Loucy (cell line): Measurements from ENCODE around the gene FHL1.

Experiments used
- H2AFZ ChIP-seq: fragments of 200-600 bp; sonication (generic); 2 replicates; pipeline ENCODE4 v1.6.0; 2016; ENCODE audit warnings: antibody characterized with exemption, mild to moderate bottlenecking, low read length, moderate library complexity
- H3F3A ChIP-seq: fragments of 200-600 bp; 2 replicates; pipeline ENCODE4 v1.6.0; 2016; ENCODE audit warnings: antibody characterized with exemption, low read depth, mild to moderate bottlenecking
- H3K27me3 ChIP-seq: fragments of 200-600 bp; sonication (generic); 2 replicates; pipeline ENCODE4 v1.6.1; 2014; ENCODE audit warnings: low read length, mild to moderate bottlenecking; ENCODE audit not compliant: insufficient read depth, poor library complexity, severe bottlenecking
- H3K36me3 ChIP-seq: fragments of 200-600 bp; sonication (generic); 2 replicates; pipeline ENCODE4 v1.6.1; 2016; ENCODE audit warnings: low read length; ENCODE audit not compliant: insufficient read depth
- H3K4me1 ChIP-seq: fragments of 200-600 bp; sonication (generic); 2 replicates; pipeline ENCODE4 v1.5.1; 2014; ENCODE audit warnings: low read length, mild to moderate bottlenecking; ENCODE audit not compliant: insufficient read depth, poor library complexity, severe bottlenecking
- H3K4me2 ChIP-seq: fragments of 200-600 bp; sonication (generic); 2 replicates; pipeline ENCODE4 v1.6.0; 2014; ENCODE audit warnings: antibody characterized with exemption, low read length, low read depth, mild to moderate bottlenecking; ENCODE audit not compliant: poor library complexity, severe bottlenecking
- H3K4me3 ChIP-seq: fragments of 200-600 bp; sonication (generic); 2 replicates; pipeline ENCODE4 v1.5.1; 2014; ENCODE audit warnings: low read length, mild to moderate bottlenecking, mixed read lengths; ENCODE audit not compliant: poor library complexity, severe bottlenecking
- H3K79me2 ChIP-seq: fragments of 200-600 bp; sonication (generic); 2 replicates; pipeline ENCODE4 v1.6.1; 2014; ENCODE audit warnings: low read length; ENCODE audit not compliant: insufficient read depth
- H3K9ac ChIP-seq: fragments of 200-600 bp; sonication (generic); 2 replicates; pipeline ENCODE4 v1.6.0; 2014; ENCODE audit warnings: mild to moderate bottlenecking, low read depth, low read length, moderate library complexity; ENCODE audit not compliant: poor library complexity, severe bottlenecking
- H3K9me2 ChIP-seq: fragments of 200-600 bp; sonication (generic); replicated peaks from 2 replicates; pipeline ENCODE4 v1.6.1; 2016; ENCODE audit warnings: low read depth, low read length, mixed read lengths
- H3K9me3 ChIP-seq: fragments of 200-600 bp; sonication (generic); 2 replicates; pipeline ENCODE4 v1.6.1; 2014; ENCODE audit warnings: mild to moderate bottlenecking, antibody characterized with exemption, low read length, low read depth; ENCODE audit not compliant: insufficient read depth
- H4K20me1 ChIP-seq: fragments of 200-600 bp; sonication (generic); 2 replicates; pipeline ENCODE4 v1.6.0; 2014; ENCODE audit warnings: antibody characterized with exemption, low read length, mild to moderate bottlenecking; ENCODE audit not compliant: insufficient read depth, poor library complexity, severe bottlenecking
- EZH2phosphoT487 ChIP-seq: fragments of 200-600 bp; IDR thresholded peaks from 2 replicates; pipeline ENCODE4 v1.6.1; 2018; ENCODE audit warnings: antibody characterized with exemption, mild to moderate bottlenecking, moderate library complexity, borderline replicate concordance
- TF ChIP-seq, protein P1 (sequence below): fragments of 200-600 bp; sonication (generic); conservative IDR thresholded peaks from 2 replicates; pipeline ENCODE4 v1.5.1; 2014; ENCODE audit warnings: mild to moderate bottlenecking, antibody characterized with exemption, low read length

The FHL1 gene

DNA sequence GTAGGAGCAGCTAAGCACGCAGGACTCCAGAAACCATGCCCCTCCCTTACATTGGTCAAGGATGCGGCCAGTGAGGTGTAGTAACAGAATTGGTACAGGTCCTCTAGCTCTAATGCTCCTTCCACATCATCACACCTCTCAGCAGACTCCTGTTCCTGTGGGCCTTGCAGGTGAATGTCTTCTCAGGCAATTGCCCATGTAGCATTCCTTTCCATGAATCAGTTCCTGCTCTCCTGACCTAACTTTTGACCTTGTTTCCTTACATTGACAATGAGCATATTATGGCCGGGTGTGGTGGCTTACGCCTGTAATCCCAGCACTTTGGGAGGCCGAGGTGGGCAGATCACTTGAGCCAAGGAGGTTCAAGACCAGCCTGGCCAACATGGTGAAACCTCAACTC, 72.6 kb downstream of the FHL1 start:
- Histone ChIP-seq H3K36me3 (peaks cover 51% of the 10 kb centered on the region; the same call in 1 of the 2 replicates), H2AFZ (no peak overlapping the region)

DNA sequence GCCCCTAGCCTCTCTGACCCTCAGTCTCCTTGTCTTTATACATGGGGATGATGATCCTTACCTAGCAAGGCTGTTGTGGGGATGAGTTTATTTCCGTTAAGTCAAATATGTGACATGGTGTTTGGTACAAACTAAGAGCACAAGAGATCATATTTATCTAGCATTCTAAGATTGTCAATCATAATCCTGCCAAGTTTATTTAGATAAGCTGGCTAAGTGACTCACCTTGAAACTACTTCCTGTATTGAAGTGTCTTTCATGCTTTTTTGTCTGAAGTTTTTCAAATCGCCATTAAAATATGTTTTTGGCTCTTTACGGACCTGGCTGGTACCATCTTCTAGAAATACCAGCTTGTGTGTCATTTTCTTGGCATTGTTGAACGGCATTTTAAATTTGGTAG, 73.2 kb downstream of the FHL1 start:
- Histone ChIP-seq H2AFZ (no peak overlapping the region), H3K9me3 (no peaks in the 10 kb centered on the region), H3K9ac (no peak overlapping the region), H3K27me3 (no peaks in the 10 kb centered on the region), H3K4me3 (no peak overlapping the region), H3K4me2 (no peak overlapping the region), H3K79me2 (no peaks in the 10 kb centered on the region), H4K20me1 (no peaks in the 10 kb centered on the region), H3F3A (no peaks in the 10 kb centered on the region), H3K4me1 (no peaks in the 10 kb centered on the region), H3K9me2 (no peaks in the 10 kb centered on the region), H3K36me3 (peaks cover 58% of the 10 kb centered on the region; the same call in 1 of the 2 replicates)
- TF ChIP-seq EZH2phosphoT487 = no peak
- TF ChIP-seq, protein P1, sequence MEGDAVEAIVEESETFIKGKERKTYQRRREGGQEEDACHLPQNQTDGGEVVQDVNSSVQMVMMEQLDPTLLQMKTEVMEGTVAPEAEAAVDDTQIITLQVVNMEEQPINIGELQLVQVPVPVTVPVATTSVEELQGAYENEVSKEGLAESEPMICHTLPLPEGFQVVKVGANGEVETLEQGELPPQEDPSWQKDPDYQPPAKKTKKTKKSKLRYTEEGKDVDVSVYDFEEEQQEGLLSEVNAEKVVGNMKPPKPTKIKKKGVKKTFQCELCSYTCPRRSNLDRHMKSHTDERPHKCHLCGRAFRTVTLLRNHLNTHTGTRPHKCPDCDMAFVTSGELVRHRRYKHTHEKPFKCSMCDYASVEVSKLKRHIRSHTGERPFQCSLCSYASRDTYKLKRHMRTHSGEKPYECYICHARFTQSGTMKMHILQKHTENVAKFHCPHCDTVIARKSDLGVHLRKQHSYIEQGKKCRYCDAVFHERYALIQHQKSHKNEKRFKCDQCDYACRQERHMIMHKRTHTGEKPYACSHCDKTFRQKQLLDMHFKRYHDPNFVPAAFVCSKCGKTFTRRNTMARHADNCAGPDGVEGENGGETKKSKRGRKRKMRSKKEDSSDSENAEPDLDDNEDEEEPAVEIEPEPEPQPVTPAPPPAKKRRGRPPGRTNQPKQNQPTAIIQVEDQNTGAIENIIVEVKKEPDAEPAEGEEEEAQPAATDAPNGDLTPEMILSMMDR = no peak

More for the DNA sequence above, 72.6 kb downstream of the FHL1 start:
- H4K20me1 ChIP-seq = no peaks in the 10 kb centered on the region
- H3K9ac ChIP-seq = no peak overlapping the region
- no peak overlapping the region for H3K4me3 ChIP-seq
- no peaks in the 10 kb centered on the region for H3K4me1 ChIP-seq
- H3F3A ChIP-seq = no peaks in the 10 kb centered on the region
- TF ChIP-seq EZH2phosphoT487 = no peak
- TF ChIP-seq, protein P1 = no peak
- no peaks in the 10 kb centered on the region for H3K9me3 ChIP-seq
- H3K9me2 ChIP-seq = no peaks in the 10 kb centered on the region
- no peak overlapping the region for H3K4me2 ChIP-seq
- H3K79me2 ChIP-seq = no peaks in the 10 kb centered on the region
- no peaks in the 10 kb centered on the region for H3K27me3 ChIP-seq

DNA sequence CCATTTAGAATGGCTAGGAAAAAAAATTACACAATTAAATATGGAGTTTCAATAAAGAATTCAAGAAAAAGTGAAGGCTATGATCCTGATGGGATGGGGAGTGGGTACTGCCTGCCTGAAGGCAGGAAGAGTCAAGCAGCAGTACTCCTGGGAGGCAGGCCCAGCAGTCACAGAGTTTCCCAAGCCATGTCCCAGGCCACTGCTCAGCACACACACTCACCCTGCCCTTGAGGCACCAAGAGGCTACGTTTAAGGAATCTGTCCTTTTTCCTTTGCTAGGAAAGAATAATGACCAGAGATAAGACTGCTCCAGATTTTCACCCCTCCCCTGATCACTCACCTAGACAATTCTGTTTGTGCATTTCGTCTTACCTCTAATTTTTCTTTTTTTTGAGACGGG, 73.6 kb downstream of the FHL1 start:
- no peaks in the 10 kb centered on the region for H4K20me1 ChIP-seq
- H3K79me2 ChIP-seq = no peaks in the 10 kb centered on the region
- H2AFZ ChIP-seq = no peak overlapping the region
- H3K36me3 ChIP-seq = peaks cover 62% of the 10 kb centered on the region; the same call in 1 of the 2 replicates
- H3K27me3 ChIP-seq = no peaks in the 10 kb centered on the region
- no peaks in the 10 kb centered on the region for H3K4me1 ChIP-seq
- H3K4me3 ChIP-seq = no peak overlapping the region
- H3K9me3 ChIP-seq = no peaks in the 10 kb centered on the region
- no peak overlapping the region for H3K4me2 ChIP-seq
- no peaks in the 10 kb centered on the region for H3F3A ChIP-seq
- no peak for TF ChIP-seq EZH2phosphoT487
- H3K9ac ChIP-seq = no peak overlapping the region
- H3K9me2 ChIP-seq = no peaks in the 10 kb centered on the region

DNA sequence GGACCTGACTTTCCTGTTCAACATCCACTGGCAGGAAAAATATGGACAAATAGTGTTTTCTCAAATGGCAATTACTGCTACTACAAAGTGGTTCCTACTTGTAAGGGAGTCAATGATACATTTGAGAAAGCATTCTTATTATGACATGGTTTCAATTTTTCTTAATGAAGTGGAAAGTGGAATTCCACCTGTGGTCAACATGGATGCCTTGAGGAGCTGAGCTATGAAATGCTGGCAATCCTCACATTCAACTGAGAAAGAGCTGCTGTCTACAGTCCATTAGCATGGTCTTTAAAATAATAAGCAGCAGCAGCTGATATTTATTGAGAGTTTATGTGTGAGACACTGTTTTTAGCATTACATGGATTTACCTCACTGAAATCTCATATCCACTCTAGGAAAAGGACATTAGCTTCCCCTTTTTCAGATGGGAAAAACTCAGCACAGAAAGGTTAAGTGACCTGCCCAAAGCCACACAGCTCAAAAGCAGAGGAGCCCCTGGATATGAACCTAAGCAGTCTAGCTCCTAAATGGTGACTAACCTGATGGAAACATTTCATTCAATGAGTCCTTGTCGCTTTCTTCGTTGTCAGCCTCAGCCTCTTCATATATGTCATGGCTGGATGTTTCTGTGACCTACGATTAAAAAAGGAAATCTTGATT, 74.6 kb downstream of the FHL1 start:
- H3K79me2 ChIP-seq = no peaks in the 10 kb centered on the region
- no peaks in the 10 kb centered on the region for H3K4me1 ChIP-seq
- no peaks in the 10 kb centered on the region for H3K9me2 ChIP-seq
- no peak overlapping the region for H2AFZ ChIP-seq
- H3K27me3 ChIP-seq = no peaks in the 10 kb centered on the region
- no peaks in the 10 kb centered on the region for H4K20me1 ChIP-seq
- peaks cover 69% of the 10 kb centered on the region; the same call in 1 of the 2 replicates for H3K36me3 ChIP-seq
- H3K4me2 ChIP-seq = no peak overlapping the region
- TF ChIP-seq, protein P1 = no peak
- TF ChIP-seq EZH2phosphoT487 = no peak
- H3F3A ChIP-seq = no peaks in the 10 kb centered on the region
- no peak overlapping the region for H3K4me3 ChIP-seq
- H3K9me3 ChIP-seq = no peaks in the 10 kb centered on the region
- no peak overlapping the region for H3K9ac ChIP-seq
